Gastrocnemius medialis (tissue), 4 donors: ENCODE results near the gene NDUFS4. TPM values are rescaled to one million over a fixed set of nuclear protein-coding genes. Genes with fewer than 3 reads are reported as not detected.
"Not testable (repeated sequence)": the region's sequence is repeated elsewhere in the genome, so short reads cannot be mapped to it uniquely, and the experiment has no call there.

Experiments
- ATAC-seq, 2 donors: fragments of 150-250 bp; one replicate each; pipeline ENCODE4 v1.9.1; 2016
- DNase-seq, 2 donors: peaks; one replicate each; pipeline ENCODE4 v3.0.0-alpha.2; 2019
- H3K27ac ChIP-seq, 4 donors: fragments of 200-600 bp; sonication (generic); 1 replicate in 1 of 4; 2 replicates in 3 of 4; pipeline ENCODE4 v1.5.1; 2016 to 2018; ENCODE audit warnings: mild to moderate bottlenecking in 2 of 4, moderate library complexity in 1 of 4
- H3K27me3 ChIP-seq, 3 donors: fragments of 200-600 bp; sonication (generic) in 2 of 3; 1 replicate in 1 of 3; 2 replicates in 2 of 3; pipeline versions ENCODE4 v1.5.1 to v1.6.0; 2016 to 2019; ENCODE audit warnings: mild to moderate bottlenecking in 1 of 3, moderate library complexity in 1 of 3
- H3K36me3 ChIP-seq, 2 donors: fragments of 200-600 bp; sonication (generic) in 1 of 2; one replicate each; pipeline ENCODE4 v1.5.1; 2017 to 2018
- H3K4me1 ChIP-seq, 2 donors: fragments of 200-600 bp; sonication (generic) in 1 of 2; one replicate each; pipeline ENCODE4 v1.5.1; 2016 to 2017; ENCODE audit warnings: mild to moderate bottlenecking in 2 of 2
- H3K4me3 ChIP-seq, 4 donors: fragments of 200-600 bp; sonication (generic) in 3 of 4; 1 replicate in 1 of 4; 2 replicates in 3 of 4; pipeline ENCODE4 v1.5.1; 2016 to 2019; ENCODE audit warnings: mild to moderate bottlenecking in 2 of 4
- H3K9me3 ChIP-seq, 3 donors: fragments of 200-600 bp; sonication (generic) in 2 of 3; 1 replicate in 1 of 3; 2 replicates in 2 of 3; pipeline ENCODE4 v1.5.1; 2016 to 2019
- POLR2A ChIP-seq, 2 donors: fragments of 450-650 bp; IDR thresholded peaks; one replicate each; pipeline ENCODE4 v1.6.1; 2017; ENCODE audit warnings: antibody characterized with exemption in 2 of 2, mild to moderate bottlenecking in 2 of 2, moderate library complexity in 2 of 2
- in situ Hi-C, 4 donors: fragments of 200-750 bp; cut with MboI; loops; one replicate each; pipeline versions ENCODE4 v1.15.0 to v1.8.0; 2017; ENCODE audit warnings: low sequenced_read_pairs in 4 of 4
- intact Hi-C: fragments of 100-400 bp; cut with DNase I; formaldehyde crosslinking; loops from one replicate; pipeline ENCODE4 v1.15.1; 2023; ENCODE audit warnings: low total_unique reads
- total RNA-seq, 4 donors: library from RNA; depleted of rRNA; stranded (reverse); fragments of >200 nt; gene quantifications; one replicate each; pipeline versions ENCODE4 v1.1.0 to v1.2.3, GENCODE V29; 2016
- TF ChIP-seq, protein P1 (sequence below), 5 experiments: fragments of 450-650 bp in 3 of 5; fragments of 200-600 bp in 2 of 5; sonication (generic) in 2 of 5; IDR thresholded peaks in 4 of 5; conservative IDR thresholded peaks in 1 of 5; 1 replicate in 4 of 5; 2 replicates in 1 of 5; pipeline ENCODE4 v1.5.1; 2016 to 2019; ENCODE audit warnings: antibody characterized with exemption in 5 of 5, mild to moderate bottlenecking in 3 of 5, moderate library complexity in 3 of 5

NDUFS4 gene
- total RNA-seq, 4 donors from 2014 or later, result 116 to 170 (median 145) TPM

DNA sequence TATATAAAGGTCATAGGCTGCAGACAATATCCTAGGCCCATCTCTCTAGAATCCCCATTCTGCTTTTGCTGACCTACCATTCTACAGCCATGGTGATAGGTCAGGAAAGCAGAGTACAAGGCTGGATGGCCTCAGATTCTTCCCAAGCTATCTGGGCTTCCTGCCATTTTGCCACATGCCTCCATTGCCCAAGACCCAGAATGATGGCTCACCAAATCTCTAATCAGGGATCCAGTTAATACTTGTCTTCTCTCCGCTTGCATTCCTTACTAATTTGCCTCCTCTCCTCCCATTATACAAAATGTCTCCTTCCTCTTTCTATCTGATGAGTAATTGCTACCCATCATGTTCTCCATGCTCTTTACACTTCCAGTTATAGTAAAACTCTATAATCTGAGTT lies 22.7 kb upstream of the NDUFS4 start:
- ATAC-seq (no peak), DNase-seq (no peak)
- Histone ChIP-seq H3K27ac (no peak overlapping the region), H3K9me3 (no peaks in the 10 kb centered on the region), H3K4me1 (no peaks in the 10 kb centered on the region), H3K27me3 (no peaks in the 10 kb centered on the region), H3K4me3 (no peak overlapping the region), H3K36me3 (no peaks in the 10 kb centered on the region)
- in situ Hi-C loops (no loop called here), intact Hi-C loops (no loop called here)
- TF ChIP-seq, protein P1, sequence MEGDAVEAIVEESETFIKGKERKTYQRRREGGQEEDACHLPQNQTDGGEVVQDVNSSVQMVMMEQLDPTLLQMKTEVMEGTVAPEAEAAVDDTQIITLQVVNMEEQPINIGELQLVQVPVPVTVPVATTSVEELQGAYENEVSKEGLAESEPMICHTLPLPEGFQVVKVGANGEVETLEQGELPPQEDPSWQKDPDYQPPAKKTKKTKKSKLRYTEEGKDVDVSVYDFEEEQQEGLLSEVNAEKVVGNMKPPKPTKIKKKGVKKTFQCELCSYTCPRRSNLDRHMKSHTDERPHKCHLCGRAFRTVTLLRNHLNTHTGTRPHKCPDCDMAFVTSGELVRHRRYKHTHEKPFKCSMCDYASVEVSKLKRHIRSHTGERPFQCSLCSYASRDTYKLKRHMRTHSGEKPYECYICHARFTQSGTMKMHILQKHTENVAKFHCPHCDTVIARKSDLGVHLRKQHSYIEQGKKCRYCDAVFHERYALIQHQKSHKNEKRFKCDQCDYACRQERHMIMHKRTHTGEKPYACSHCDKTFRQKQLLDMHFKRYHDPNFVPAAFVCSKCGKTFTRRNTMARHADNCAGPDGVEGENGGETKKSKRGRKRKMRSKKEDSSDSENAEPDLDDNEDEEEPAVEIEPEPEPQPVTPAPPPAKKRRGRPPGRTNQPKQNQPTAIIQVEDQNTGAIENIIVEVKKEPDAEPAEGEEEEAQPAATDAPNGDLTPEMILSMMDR (IDR thresholded peaks at IDR 0.05 in 4 of 5, conservative IDR thresholded peaks at IDR 0.05 in 1 of 5), result no peak
- TF ChIP-seq POLR2A (IDR thresholded peaks at IDR 0.05), result no peak

DNA sequence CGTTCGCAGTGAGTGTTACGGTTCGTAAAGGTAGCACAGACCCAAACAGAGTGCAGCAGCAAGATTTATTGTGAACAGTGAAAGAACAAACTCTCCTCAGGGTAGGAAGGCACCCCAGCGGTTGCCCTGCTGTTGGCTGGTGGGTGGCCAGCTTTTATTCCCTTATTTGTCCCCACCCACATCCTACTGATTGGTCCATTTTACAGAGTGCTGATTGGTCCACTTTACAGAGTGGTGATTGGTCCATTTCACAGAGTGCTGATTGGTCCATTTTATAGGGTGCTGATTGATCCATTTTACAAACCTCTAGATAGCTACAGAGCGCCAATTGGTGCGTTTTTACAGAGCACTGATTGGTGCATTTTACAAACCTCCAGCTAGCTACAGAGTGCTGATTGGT lies 19.7 kb upstream of the NDUFS4 start:
- H3K27ac ChIP-seq, H3K4me3 ChIP-seq, ATAC-seq, DNase-seq, H3K4me1 ChIP-seq, H3K36me3 ChIP-seq, H3K9me3 ChIP-seq, in situ Hi-C loops, H3K27me3 ChIP-seq, intact Hi-C loops: not testable (repeated sequence)

GRCh38 chr5:53541859-53542258 lies 18.6 kb upstream of the NDUFS4 start:
- intact Hi-C loops (no loop called here), in situ Hi-C loops (no loop called here)
- no peak overlapping the region for H3K27ac ChIP-seq
- no peaks in the 10 kb centered on the region for H3K4me1 ChIP-seq
- H3K36me3 ChIP-seq, result no peaks in the 10 kb centered on the region
- no peak for DNase-seq
- TF ChIP-seq, protein P1 (IDR thresholded peaks at IDR 0.05 in 4 of 5, conservative IDR thresholded peaks at IDR 0.05 in 1 of 5), result no peak
- TF ChIP-seq POLR2A (IDR thresholded peaks at IDR 0.05), result no peak
- H3K9me3 ChIP-seq, result no peaks in the 10 kb centered on the region
- H3K4me3 ChIP-seq, result no peak overlapping the region
- no peak for ATAC-seq
- H3K27me3 ChIP-seq, result no peaks in the 10 kb centered on the region

- Histone ChIP-seq H3K4me1 (no peaks in the 10 kb centered on the region), H3K9me3 (no peaks in the 10 kb centered on the region), H3K4me3 (no peak overlapping the region), H3K27me3 (no peaks in the 10 kb centered on the region), H3K36me3 (no peaks in the 10 kb centered on the region), H3K27ac (no peak overlapping the region)
- DNase-seq (no peak), ATAC-seq (no peak)
- no peak for TF ChIP-seq POLR2A (IDR thresholded peaks at IDR 0.05)
- TF ChIP-seq, protein P1 (IDR thresholded peaks at IDR 0.05 in 4 of 5, conservative IDR thresholded peaks at IDR 0.05 in 1 of 5), result no peak
- in situ Hi-C loops, result no loop called here
- intact Hi-C loops, result no loop called here
Observed at GRCh38 chr5:53542926-53543325, 17.5 kb upstream of the NDUFS4 start.

DNA sequence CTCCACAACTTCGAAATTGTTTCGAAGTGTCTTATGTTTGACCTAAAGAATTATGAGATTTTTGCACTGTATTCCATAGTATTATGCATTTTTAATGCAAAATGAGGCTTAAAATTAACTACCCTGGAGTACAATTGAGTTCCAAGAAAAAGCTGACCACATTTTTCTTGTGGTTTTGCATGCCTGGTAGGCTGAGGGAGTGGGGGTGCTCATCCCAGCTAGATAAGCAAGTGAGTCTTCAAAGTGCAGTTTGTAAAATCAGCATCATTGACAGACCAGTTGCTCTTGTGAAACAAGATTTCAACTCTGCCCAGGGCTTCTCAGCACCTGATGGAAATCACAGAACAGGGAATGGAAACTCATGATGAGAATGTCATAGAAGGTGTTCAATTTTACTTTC lies 17.0 kb upstream of the NDUFS4 start:
- Histone ChIP-seq H3K4me1 (no peaks in the 10 kb centered on the region), H3K4me3 (no peak overlapping the region), H3K27me3 (no peaks in the 10 kb centered on the region), H3K27ac (no peak overlapping the region), H3K9me3 (no peaks in the 10 kb centered on the region), H3K36me3 (no peaks in the 10 kb centered on the region)
- ATAC-seq, result no peak
- TF ChIP-seq, protein P1 (IDR thresholded peaks at IDR 0.05 in 4 of 5, conservative IDR thresholded peaks at IDR 0.05 in 1 of 5), result no peak
- TF ChIP-seq POLR2A (IDR thresholded peaks at IDR 0.05), result no peak
- DNase-seq, result no peak
- intact Hi-C loops, result no loop called here
- in situ Hi-C loops, result no loop called here
